ENCODE data around the gene ACIN1.

ACIN1 gene

DNA sequence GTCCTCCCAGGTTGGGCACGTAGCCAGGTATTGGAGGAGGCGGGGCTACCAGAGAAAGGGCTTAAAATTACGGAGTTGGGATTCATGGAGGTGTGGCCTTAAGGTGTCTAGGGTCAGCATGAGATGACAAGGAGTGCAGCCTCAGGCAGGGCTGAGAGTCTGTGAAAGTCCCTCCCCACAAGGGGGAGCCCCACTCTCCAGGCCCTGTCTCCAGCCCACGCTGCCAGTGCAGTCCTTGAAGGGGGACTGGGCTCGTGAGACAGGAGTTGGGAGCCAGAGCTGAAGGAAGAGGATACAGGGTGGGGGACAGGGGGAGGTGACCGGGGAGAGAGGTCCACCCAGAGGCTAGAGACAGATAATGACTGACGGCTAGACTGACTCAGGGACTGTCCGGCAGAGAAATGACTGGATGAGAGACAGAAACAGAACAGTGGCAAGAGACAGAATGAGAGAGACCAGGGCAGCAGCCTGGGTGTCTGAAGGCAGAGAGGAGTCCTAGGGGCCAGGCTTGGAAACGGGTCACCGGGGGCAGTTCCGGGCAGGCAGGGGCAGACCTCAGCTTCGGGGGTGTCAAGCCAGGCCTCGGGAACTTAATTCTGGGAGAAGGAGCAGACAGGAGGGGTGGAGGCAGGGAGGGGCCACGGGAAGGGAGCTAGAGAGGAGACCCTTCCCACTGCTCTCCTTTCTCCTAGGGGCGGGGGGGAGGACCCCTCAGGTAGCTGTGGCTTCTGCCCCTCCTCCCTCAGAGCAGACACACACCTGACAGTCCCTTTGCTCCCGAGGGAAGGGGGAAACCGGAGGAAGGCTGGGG is 38.6 kb downstream of the ACIN1 start:
- DNase-seq = no peak

DNA sequence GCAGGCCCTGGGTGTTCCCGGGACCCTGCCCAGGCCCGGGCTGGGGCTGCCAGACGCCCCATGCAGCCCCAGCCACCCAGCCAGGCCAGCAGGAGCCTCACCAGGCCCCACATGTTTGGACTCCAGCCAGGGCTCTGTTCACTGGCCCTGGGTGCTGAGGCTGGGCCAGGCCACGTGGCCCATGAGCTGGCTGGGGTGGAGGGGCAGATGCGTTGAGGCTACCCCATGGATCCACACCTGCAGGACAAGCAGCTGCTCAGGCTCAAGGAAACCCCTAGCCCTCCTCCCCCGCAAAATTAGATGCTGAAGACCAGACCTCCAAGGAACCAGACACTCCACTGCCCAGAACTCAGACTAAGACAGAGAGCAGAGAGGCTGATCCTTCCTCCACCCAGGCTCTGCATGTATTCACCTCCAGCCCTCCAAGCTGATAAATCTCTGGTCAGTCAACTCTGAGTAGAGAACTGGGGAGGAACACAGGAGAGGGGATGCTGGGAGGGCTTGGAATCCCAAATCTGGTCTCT is 39.3 kb downstream of the ACIN1 start:
- DNase-seq = no peak

DNA sequence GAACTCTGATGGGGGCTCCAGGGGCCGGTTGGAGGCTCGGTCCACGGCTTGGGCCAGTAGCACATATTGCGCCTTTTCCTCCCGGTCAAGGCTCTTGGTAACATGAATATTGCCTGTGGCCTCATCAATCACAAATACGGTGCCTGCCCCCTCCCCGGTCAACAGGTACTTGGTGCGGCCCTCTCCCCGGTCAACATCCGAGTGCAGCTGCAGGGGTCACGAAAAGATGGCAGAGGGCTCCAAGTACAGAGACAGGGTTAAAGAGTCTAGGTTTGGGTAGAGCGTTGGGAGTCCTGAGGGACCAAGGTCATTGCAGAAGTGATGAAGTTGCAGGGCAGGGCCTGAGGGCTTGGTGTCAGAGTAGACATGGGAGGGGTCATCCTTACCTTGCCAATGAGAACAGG is 39.8 kb downstream of the ACIN1 start:
- no peak for DNase-seq

DNA sequence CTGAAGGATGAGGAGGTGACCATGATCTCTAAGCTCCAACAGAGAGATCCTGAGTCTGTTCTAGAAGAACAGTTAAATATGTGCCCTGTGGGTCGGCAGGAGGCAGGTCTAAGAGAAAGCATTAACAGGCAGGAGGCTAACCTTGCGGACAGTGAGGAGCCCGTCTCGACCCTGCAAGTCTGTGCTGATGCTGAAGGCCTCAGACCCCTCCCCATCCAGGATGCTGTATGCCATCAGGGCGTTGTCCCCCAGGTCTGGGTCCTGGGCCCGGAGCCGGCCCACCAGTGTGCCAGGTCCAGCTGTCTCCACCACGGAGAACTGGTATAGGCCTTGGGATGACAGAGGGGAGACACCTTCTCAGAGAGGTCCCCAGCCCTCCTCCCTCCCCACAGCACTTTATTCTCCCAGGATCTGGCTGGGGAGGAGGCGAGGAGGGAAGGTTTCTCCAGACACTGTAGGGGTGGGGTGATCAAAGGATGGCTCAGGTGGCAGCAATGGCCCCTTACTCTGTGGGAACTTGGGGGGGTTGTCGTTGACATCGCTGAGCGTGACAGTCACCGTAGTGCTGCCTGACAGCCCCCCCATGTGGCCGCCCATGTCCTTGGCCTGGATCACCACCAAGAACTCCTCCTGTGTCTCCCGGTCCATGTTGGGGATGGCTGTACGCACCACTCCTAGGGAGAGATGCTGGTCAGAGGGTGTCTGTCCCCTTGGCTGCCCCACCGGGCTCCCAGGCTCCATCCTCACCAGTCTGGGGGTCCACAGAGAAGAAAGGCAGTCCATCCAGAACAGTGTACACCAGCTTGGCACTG is 40.7 kb downstream of the ACIN1 start:
- no peak for DNase-seq

DNA sequence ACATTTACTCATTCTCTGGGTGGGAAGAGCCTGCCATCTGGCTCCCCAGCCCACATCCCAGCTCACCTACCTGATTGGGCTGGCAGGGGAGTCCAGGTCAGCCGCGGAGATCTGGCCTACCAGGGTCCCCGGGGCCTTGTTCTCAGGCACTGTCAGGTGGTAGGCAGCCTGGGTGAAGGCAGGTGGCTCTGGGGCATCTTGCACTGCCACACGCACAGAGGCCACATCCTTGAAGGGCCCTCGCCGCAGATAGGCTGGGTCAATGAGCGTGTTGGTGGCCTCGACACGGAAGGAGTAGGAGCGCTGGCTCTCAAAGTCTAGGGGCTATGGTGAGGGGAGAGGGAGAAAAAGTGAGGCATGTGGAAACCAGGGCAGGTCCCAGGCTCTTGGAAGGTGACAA is 41.5 kb downstream of the ACIN1 start:
- DNase-seq = no peak

DNA sequence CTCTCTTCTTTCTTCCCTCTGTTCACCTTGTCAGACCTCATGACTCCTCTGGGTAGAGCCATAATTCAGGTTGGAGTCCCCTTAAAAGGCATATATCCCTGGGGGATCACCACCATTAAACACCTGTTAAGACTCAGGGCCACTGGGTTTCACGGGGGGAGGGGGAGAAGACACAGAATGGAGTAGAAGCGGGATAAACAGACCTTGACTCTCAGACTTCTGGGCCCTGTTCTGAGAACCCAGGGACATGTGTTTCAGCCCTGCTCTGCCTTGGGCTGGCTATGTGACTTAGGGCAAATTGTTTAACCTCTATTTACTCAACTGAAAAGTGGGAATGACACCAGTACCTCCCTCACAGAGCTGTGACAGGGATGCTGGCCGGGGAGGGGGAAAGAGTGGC is 42.3 kb downstream of the ACIN1 start:
- DNase-seq = no peak

DNA sequence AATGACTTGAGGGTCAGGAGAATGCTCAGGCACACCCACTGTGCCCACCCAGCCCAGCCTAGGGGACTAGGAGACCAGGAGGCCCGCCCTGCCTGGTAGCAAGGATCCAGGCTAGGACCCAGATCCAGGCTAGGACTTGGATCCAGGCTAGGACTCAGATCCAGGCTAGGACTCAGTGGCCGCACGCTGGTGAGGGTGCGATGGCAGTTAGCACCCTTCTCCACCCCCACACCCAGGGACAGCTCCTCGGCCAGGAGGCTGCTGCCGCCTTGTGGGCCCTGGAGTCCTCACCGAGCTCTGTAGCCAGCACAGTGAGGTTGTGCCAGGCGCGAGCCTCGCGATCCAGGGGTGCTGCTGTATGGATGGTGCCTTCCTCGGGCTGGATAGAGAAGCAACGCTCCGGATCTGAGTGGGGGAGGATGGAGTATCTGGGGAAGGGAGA is 42.7 kb downstream of the ACIN1 start:
- DNase-seq = no peak

DNA sequence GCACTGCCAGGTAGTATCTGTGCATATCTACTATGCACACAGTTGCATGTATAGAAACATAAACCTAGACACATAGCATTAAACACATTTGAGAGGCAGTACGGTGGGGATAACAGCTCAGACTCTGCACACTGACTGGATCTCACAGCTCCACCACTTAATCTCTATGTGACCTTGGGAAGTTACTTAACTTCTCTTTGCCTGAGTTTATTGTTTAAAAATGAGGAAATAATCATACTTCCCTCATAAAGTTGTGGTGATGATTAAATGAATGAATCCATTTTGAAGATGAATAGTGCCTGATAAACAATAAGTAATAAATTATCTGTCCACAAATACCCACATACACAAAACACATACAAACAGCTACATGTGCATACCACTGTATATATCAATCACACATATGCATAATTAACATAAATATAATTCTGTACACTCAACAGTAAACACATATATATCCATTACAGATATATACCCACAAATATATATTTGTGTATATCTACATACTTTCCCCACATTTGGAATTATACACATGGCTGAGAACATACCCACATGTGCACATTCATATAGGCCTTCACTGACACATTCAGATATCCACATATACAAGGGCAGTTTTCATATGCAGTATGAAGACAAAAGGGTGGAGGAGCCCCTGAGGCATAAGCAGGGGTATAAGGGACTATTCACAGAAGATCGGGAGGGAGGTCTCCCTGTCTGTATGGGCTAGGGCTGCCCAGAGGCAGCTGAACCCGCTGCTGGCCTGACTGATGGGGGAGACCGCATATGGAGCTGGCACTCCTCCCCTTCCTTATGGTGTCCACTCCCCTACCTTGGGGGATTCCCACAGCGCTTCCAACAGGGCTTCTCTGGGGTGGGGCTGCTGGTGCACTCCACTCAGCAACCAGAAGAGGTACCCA is 43.5 kb downstream of the ACIN1 start:
- no peak for DNase-seq

DNA sequence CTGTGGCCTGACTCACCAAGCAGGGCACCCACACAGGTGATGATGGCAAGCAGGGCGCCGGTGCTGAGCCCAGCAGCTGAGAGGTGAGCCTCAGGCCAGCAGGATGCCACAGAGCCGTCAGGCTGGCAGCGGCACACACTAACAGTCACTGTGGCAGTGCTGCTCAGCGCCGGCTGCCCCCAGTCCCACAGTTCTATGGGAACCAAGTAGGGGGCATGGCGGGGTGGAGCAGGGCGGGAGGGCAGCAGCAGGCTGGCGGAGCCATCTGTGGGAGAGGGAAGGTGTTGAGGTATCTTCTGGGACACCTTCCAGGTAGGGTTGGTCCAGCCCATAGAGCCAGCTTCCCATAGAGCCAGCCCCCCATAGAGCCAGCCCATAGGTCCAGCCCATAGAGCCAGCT is 45.9 kb downstream of the ACIN1 start:
- no peak for DNase-seq

DNA sequence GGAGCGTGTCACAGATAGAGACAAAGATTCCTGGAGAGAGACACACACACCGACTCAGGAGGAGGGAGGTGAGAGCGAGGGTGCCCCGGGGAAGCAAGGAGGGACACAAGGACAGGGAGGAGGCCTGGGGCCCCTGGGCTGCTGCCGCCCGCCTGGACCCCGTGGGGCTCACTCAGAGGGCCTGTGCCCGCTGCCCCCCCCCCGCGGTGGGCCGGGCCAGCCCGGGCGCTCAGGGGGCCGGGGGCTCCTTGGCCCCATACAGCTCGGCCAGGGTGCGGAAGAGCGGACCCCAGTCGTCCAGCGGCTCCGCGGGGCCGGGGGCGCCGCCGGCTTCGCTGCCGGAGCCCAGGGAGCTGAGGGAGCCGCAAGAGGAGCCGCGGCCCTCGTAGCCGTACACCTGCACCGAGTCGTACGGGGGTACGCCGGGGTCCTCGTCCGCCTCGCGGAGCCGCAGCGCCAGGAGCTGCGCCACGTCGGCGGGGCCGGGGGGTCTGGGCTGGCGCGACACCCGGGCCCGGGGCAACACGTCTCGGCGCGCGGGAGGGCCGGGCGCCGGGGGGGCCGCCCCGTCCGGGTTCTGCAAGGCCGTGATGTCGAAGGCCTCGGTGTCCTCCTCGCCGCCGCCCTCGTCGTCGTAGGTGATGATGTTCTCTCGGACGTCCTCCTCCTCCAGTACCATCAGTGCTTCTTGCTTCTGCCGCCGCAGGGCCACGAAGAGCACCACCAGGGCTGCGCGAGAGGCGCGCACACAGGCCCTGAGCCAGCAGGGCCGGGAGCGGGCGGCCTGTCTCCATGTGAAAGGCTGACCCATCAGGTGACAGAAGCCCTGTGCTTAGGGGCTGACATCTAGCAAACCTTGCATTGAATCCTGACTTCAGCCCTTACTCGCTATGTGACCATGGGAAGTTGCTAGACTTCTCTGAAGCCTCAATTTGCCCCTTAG is 46.9 kb downstream of the ACIN1 start:
- DNase-seq = no peak

DNA sequence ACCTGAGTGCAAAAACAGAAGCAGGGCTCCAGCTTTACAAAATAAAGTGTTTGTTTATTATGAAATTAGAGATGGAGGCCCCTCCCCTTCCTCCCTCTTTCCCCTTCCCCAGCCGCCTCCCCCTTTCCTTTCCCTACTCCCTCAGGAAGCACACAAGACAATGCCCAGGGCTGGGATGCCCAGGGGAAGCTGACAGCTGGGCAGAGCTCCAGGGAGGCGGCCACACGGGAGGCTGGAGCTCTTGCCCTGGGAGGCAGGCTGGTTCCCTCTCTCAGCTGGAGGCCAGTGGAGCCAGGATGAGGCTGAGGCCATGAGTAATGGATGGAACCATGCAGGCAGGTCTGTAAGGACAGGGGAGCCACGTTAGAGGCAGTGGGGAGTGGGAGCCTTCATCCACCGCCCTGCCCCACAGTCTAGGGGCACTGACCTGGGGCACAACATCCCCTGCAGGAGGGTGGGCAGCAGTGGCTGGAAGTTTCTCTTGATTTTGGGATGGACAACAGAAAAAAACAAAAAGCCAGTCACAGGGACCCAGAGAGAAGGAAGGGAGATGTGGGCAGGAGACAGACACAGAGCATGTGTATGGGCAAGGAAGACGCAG is 47.8 kb downstream of the ACIN1 start:
- no peak for DNase-seq

DNA sequence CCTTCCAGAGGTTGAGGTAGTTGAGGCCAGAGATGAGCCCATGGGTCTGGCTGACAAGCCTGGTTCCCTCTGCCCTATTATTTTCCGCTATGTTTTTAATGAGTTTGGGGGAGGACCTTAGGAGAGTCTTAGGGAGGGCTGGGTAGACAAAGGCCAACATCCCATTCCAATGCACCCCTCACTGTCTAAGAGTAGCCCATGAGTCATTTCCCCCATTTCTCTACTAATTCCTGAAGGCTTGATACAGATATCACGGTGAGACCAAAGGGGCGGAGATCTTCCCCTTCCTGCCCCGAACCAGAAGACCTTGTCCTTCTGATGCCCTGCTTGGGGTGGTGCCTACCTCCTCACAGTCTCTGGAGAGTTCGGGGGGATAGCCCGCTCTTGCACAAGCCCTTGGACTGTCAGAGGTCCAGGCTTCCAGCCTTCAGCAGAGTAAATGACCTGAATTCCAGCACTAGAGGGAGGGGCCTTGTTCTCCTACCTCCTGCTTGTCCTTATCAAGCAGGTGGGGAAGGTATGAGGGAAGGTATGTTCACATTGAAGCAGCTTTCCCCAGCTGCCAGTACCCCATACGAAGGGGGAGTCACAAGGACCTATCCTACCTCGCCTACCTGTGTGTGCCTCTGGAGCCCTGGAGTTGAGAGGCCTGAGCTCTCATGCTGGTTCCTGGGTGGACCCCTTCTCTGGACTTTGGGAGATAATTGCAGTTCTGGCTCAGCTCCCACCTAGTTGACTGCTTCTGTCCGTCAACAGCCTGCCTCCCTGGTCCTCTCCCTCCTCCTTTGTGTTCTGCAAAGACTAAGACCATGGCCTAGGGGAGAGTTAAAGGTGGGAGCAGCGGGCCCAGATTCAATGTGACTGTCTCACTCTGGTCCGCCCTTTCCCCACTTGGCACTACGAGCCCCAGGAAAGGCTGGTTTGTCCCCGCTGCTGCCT is 49.2 kb downstream of the ACIN1 start:
- DNase-seq = no peak

DNA sequence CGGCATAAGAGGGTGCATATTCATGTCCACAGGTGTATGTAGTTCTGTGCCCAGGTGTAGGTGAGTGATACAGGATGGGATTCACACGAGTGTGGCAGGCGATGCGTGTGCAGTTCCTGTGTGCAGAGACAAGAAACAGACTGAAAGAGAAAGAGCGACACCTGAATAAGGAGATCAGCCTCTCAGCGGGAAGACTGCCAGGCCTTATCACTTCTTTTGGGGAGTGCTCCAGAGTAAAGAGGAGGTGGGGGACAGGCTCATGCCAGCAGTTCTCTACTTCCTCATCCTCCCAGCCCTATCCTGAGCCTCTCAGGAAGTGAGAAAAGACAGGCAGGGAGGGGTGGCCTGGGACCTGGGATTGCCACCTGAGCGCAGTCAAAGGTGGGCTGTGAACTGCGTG is 50.1 kb downstream of the ACIN1 start:
- DNase-seq = no peak

DNA sequence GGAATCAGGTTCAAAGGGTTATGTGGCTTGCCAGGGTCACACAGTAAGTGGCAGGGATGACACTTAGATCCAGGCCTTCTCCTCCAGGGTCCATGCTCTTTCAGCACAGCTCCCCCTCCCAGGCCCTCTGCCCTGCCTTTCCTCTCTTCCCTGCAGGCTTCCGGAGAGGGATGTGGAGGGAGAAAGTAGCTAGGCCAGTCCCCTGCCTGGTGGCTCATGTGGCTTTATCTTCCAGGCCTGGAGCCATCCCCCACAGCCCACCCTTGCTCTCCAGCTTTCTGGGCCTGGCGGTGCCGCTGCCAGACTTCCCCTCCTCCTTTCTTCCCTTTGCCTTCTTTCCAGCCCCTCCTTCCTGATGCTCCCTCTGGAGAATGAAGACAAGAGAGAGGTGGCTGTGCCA is 51.2 kb downstream of the ACIN1 start:
- DNase-seq = no peak

DNA sequence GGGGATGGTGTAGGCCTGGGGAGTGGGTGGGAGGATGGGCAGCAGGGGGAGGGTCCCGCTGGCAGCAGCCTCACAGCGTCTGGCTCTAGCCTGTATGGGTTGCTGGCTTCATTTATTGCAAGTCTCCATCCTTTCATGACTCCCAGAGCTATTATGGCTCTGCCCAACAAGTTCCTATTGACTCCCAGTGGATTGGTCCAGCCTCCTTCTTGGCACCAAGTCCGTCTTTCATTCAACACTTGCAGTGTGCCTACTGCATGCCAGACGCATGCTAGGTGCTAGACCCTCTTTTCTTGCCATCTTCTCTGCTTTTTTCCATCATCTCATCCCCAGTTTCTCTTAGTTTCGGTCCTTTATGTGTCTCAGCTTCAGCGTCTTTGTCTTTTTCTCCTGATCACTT is 51.8 kb downstream of the ACIN1 start:
- no peak for DNase-seq

DNA sequence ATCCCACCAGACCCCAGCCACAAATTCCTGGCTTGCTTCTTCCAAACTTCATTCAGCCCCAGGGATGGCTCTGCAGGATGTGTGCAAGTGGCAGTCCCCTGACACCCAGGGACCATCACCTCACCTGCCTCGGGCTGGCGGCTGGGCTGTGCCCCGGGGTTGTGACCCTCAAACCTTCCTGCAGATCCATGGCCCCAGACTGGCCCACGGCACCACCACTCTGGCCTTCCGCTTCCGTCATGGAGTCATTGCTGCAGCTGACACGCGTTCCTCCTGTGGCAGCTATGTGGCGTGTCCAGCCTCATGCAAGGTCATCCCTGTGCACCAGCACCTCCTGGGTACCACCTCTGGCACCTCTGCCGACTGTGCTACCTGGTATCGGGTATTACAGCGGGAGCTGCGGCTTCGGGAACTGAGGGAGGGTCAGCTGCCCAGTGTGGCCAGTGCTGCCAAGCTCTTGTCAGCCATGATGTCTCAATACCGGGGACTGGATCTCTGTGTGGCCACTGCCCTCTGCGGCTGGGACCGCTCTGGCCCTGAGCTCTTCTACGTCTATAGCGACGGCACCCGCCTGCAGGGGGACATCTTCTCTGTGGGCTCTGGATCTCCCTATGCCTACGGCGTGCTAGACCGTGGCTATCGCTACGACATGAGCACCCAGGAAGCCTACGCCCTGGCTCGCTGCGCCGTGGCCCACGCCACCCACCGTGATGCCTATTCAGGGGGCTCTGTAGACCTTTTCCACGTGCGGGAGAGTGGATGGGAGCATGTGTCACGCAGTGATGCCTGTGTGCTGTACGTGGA is 52.6 kb downstream of the ACIN1 start, which contains the start of gene PSMB11:
Gene PSMB11 (plus strand): TSS at position 51 of the 804 bp plus-strand sequence. CDS start 14 bp downstream, at position 65.
- no peak for DNase-seq

DNA sequence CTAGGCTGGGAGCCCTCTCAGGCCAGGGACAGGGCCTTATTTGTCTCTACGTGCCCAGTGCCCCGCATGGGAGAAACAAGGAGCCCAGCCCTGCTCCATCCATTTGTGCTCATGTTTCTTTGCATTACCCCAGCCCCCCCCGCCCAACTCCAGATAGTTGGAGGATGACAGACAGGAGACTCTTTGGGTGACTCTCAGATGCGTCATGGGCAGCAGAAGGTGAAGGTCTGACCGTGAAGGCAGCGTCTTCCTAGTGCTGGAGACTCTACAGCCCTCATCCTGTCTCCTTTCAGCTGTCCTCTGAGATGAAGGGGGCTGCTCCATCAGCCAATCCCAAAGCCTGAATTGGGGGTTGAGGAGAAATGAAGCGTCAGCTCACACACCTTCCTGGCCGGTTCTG is 53.2 kb downstream of the ACIN1 start:
- no peak for DNase-seq

DNA sequence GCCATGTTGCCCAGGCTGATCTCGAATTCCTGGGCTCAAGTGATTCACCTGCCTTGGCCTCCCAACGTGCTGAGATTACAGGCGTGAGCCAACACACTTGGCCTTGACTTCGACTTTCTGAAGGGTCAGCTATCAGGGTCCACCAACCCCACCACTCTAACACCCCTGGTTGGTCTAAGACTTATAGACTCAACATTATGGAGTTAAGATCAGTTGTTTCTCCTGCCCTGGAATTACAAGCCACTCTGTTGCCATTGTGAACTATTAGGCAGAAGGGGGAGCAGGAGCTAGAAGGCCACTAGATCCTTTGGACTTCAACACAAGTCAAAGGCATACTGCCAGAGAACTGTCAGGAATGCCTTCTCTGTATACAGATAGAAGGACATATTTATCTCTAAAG is 54.8 kb downstream of the ACIN1 start:
- no peak for DNase-seq

All from NCI-H1048 (cell line).